Karpas-422 (cell line): ENCODE data around the gene LRP4. TPM values are rescaled to one million over a fixed set of nuclear protein-coding genes. Genes with fewer than 3 reads are reported as not detected.
"Not testable (repeated sequence)": the region's sequence is repeated elsewhere in the genome, so short reads cannot be mapped to it uniquely, and the experiment has no call there.

Experiments
- DNase-seq: peaks from one replicate; pipeline ENCODE4 v3.0.0-alpha.2; 2015
- H2AFZ ChIP-seq: fragments of 200-600 bp; sonication (generic); 2 replicates; pipeline ENCODE4 v1.6.1; 2014; ENCODE audit warnings: antibody characterized with exemption, low read length, mixed read lengths
- H3K27ac ChIP-seq: fragments of 200-600 bp; sonication (generic); 2 replicates; pipeline ENCODE4 v1.5.1; 2014; ENCODE audit warnings: mild to moderate bottlenecking, low read length, moderate library complexity
- H3K27me3 ChIP-seq: fragments of 200-600 bp; sonication (generic); 2 replicates; pipeline ENCODE4 v1.6.1; 2014; ENCODE audit warnings: low read length, mixed read lengths
- H3K36me3 ChIP-seq: fragments of 200-600 bp; sonication (generic); 2 replicates; pipeline ENCODE4 v1.6.1; 2014; ENCODE audit warnings: low read length, mixed read lengths; ENCODE audit not compliant: insufficient read depth
- H3K4me1 ChIP-seq: fragments of 200-600 bp; sonication (generic); 2 replicates; pipeline ENCODE4 v1.6.1; 2014; ENCODE audit warnings: mild to moderate bottlenecking, low read length, mixed read lengths
- H3K4me2 ChIP-seq: fragments of 200-600 bp; sonication (generic); 2 replicates; pipeline ENCODE4 v1.6.1; 2014; ENCODE audit warnings: low read length, low read depth, mild to moderate bottlenecking; ENCODE audit not compliant: poor library complexity, severe bottlenecking
- H3K4me3 ChIP-seq: fragments of 200-600 bp; sonication (generic); 2 replicates; pipeline ENCODE4 v1.5.1; 2014; ENCODE audit warnings: mild to moderate bottlenecking, antibody characterized with exemption, low read length, mixed read lengths
- H3K79me2 ChIP-seq: fragments of 200-600 bp; sonication (generic); 2 replicates; pipeline ENCODE4 v1.6.1; 2014; ENCODE audit warnings: mild to moderate bottlenecking, low read length, mixed read lengths
- H3K9ac ChIP-seq: fragments of 200-600 bp; sonication (generic); 2 replicates; pipeline ENCODE4 v1.6.0; 2014; ENCODE audit warnings: low read length
- H3K9me2 ChIP-seq: fragments of 200-600 bp; sonication (generic), shearing (Covaris generic); replicated peaks from 2 replicates; pipeline ENCODE4 v1.6.0; 2014; ENCODE audit warnings: mild to moderate bottlenecking, low read length, moderate library complexity; ENCODE audit not compliant: insufficient read depth
- H3K9me3 ChIP-seq: fragments of 300-700, 200-600 bp; sonication (generic); 2 replicates; pipeline ENCODE4 v1.6.1; 2014; ENCODE audit warnings: low read length, mixed read lengths
- H4K20me1 ChIP-seq: fragments of 200-600 bp; sonication (generic); 2 replicates; pipeline ENCODE4 v1.6.1; 2014; ENCODE audit warnings: mild to moderate bottlenecking, antibody characterized with exemption, low read length, low read depth; ENCODE audit not compliant: insufficient read depth
- total RNA-seq: library from RNA; depleted of rRNA; stranded (reverse); fragments of >200 nt; shearing (Covaris generic); gene quantifications from 2 replicates; pipeline ENCODE4 v1.2.3, GENCODE V29; 2014; ENCODE audit warnings: low replicate concordance; rRNA removed

LRP4 gene, protein sequence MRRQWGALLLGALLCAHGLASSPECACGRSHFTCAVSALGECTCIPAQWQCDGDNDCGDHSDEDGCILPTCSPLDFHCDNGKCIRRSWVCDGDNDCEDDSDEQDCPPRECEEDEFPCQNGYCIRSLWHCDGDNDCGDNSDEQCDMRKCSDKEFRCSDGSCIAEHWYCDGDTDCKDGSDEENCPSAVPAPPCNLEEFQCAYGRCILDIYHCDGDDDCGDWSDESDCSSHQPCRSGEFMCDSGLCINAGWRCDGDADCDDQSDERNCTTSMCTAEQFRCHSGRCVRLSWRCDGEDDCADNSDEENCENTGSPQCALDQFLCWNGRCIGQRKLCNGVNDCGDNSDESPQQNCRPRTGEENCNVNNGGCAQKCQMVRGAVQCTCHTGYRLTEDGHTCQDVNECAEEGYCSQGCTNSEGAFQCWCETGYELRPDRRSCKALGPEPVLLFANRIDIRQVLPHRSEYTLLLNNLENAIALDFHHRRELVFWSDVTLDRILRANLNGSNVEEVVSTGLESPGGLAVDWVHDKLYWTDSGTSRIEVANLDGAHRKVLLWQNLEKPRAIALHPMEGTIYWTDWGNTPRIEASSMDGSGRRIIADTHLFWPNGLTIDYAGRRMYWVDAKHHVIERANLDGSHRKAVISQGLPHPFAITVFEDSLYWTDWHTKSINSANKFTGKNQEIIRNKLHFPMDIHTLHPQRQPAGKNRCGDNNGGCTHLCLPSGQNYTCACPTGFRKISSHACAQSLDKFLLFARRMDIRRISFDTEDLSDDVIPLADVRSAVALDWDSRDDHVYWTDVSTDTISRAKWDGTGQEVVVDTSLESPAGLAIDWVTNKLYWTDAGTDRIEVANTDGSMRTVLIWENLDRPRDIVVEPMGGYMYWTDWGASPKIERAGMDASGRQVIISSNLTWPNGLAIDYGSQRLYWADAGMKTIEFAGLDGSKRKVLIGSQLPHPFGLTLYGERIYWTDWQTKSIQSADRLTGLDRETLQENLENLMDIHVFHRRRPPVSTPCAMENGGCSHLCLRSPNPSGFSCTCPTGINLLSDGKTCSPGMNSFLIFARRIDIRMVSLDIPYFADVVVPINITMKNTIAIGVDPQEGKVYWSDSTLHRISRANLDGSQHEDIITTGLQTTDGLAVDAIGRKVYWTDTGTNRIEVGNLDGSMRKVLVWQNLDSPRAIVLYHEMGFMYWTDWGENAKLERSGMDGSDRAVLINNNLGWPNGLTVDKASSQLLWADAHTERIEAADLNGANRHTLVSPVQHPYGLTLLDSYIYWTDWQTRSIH (N-terminal part only)
- total RNA-seq: 2.6 and 3.9 TPM in 2 replicates

DNA sequence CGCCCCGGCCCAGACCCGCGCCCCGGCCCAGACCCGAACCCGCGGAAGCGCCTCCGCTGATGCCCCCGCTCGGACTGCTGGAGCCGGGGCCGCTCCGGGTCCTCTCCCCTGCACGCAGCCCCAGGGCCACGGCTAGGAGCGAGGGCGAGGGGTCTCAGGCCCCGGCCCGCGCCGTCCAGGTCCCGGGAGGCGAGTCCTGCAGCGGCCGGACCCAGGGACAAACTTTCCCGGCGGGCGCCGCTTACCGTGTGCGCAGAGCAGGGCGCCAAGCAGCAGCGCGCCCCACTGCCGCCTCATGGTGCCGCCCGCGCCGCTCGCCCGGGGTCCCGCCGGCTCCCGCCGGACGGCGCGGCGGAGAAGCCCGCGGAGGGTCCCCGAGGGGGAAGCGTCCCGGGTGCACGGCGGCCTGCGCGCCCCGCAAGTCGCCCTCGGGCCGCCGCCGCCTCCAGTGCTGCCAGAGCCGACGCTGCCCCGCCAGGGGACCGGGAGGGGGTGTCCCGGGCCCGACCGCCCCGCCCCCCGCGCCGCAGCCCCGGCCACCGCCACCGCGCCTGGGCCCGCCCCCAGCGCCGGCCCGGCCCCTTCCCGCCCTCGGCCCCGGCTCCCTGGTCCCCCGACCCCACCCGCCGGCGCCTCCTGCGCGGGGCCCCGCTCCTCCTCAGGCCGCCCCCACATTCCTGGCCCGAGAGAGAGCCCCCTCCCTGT lies at the start of gene LRP4:
LRP4 (minus strand) TSS at position 468 of the 705 bp plus-strand sequence; CDS start at position 297, 171 bp downstream.
- no peaks in the 10 kb centered on the region for H3K27me3 ChIP-seq
- H3K27ac ChIP-seq: peak within 1 kb of the TSS; percentile 63
- 0 out of 2 replicates have a peak, but pooled peaks cover 3% of the 10 kb centered on the region for H4K20me1 ChIP-seq
- H3K4me3 ChIP-seq: peak within 1 kb of the TSS; percentile 68
- peak within 1 kb of the TSS; percentile 90 for H3K4me2 ChIP-seq
- DNase-seq: peak; percentile 70
- no peaks in the 10 kb centered on the region for H3K79me2 ChIP-seq
- H3K9ac ChIP-seq: peak within 1 kb of the TSS; percentile 71
- H3K9me2 ChIP-seq: no peaks in the 10 kb centered on the region
- H3K4me1 ChIP-seq: peaks cover 57% of the 10 kb centered on the region
- H3K36me3 ChIP-seq: no peaks in the 10 kb centered on the region
- no peaks in the 10 kb centered on the region for H3K9me3 ChIP-seq
- H2AFZ ChIP-seq: peak within 1 kb of the TSS; percentile 83

DNA sequence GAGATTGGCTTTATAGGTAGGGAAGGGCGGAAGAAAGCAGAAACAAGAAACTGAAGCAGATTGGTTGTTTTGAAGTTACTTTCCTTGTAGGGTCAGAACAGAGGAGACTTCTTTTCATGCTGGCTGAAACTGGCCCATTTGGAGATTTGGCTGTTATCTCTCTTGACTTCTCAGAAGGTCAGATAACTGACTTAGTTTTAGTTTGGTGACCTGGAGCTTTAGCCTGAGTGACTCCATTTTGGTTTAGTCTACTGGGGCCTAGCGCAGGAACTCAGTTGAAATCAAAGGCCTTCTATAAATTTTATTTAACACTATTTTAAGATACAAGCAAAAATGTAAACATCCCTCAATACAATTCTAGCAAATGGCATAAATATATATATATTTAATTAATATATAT lies 49.6 kb upstream of the LRP4 start:
- DNase-seq: no peak
- H3K4me2 ChIP-seq: no peak overlapping the region

DNA sequence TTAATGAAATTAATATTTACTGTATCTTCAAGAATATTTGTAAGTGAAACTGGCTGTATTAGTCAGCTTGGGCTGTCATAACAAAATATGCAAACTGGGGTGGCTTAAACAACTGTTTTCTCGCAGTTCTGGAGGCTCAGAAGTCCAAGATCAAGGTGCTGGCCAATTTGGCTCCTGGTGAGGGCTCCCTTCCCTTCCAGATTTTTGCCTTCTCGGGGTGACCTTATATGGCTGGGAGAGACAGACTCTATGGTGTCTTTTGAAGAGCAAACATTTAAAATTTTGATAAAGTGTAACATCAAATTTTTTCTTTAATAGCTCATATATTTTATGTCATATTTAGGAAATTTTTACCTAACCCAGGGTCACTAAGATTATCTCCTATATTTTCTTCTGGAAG lies 48.4 kb upstream of the LRP4 start:
- Histone ChIP-seq H3K4me1 (peaks cover 15% of the 10 kb centered on the region), H3K9ac (no peak overlapping the region), H2AFZ (no peak overlapping the region), H3K79me2 (peaks cover 82% of the 10 kb centered on the region), H3K27ac (peak overlapping the region; percentile 32), H3K4me3 (no peak overlapping the region), H3K9me3 (no peaks in the 10 kb centered on the region), H4K20me1 (no peaks in the 10 kb centered on the region), H3K4me2 (no peak overlapping the region), H3K9me2 (no peaks in the 10 kb centered on the region), H3K27me3 (no peaks in the 10 kb centered on the region), H3K36me3 (0 out of 2 replicates have a peak, but pooled peaks cover 4% of the 10 kb centered on the region)
- no peak for DNase-seq

More for the DNA sequence above, 49.6 kb upstream of the LRP4 start:
- peaks cover 82% of the 10 kb centered on the region for H3K79me2 ChIP-seq
- H3K27me3 ChIP-seq: no peaks in the 10 kb centered on the region
- H3K4me3 ChIP-seq: no peak overlapping the region
- 0 out of 2 replicates have a peak, but pooled peaks cover 4% of the 10 kb centered on the region for H3K36me3 ChIP-seq
- peaks cover 23% of the 10 kb centered on the region for H3K4me1 ChIP-seq
- H3K9me2 ChIP-seq: no peaks in the 10 kb centered on the region
- no peaks in the 10 kb centered on the region for H3K9me3 ChIP-seq
- no peak overlapping the region for H3K9ac ChIP-seq
- no peaks in the 10 kb centered on the region for H4K20me1 ChIP-seq
- no peak overlapping the region for H2AFZ ChIP-seq
- no peak overlapping the region for H3K27ac ChIP-seq

DNA sequence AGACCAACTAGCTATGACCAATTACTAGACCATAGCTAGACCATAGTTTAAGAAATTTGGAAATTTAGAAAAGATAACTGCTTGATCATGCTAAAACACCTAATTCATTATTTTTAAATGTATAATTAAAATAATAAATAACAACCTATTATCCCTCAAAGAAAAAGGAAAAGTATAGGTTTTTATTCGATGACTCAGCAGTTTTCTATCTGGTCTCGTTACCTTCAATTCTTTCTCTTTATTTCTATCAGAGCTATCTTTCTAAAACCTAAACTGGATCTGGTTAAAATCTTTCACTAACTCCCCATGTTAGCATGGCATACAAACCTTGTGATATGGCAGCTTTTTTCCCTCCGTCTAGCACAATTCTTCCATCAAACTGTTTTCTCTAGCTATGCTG lies 45.5 kb upstream of the LRP4 start:
- Histone ChIP-seq H3K9ac (no peak overlapping the region), H3K4me2 (no peak overlapping the region), H3K79me2 (peaks cover 88% of the 10 kb centered on the region), H3K27me3 (no peaks in the 10 kb centered on the region), H3K9me3 (no peaks in the 10 kb centered on the region; the same call in 1 of the 2 replicates), H3K9me2 (no peaks in the 10 kb centered on the region), H4K20me1 (no peaks in the 10 kb centered on the region), H3K4me1 (peaks cover 8% of the 10 kb centered on the region), H3K27ac (no peak overlapping the region), H3K36me3 (peaks cover 29% of the 10 kb centered on the region), H2AFZ (no peak overlapping the region), H3K4me3 (no peak overlapping the region)
- no peak for DNase-seq

DNA sequence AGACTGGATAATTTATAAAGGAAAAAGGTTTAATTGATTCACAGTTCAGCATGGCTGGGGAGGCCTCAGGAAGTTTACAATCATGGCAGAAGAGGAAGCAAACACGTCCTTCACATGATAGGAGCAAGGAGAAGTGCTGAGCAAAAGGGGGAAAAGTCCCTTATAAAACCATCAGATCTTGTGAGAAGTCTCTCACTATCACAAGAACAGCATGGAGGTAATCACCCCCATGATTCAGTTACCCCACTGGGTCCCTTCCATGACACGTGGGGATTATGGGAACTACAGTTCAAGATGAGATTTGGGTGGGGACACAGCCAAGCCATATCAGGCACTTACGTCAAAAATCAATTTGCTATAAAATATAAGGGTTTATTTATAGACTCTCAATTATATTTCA lies 43.5 kb upstream of the LRP4 start:
- H4K20me1 ChIP-seq, H2AFZ ChIP-seq, H3K27me3 ChIP-seq, H3K4me2 ChIP-seq, H3K27ac ChIP-seq, H3K9me2 ChIP-seq, H3K9me3 ChIP-seq, H3K4me3 ChIP-seq, DNase-seq, H3K4me1 ChIP-seq, H3K9ac ChIP-seq: not testable (repeated sequence)
- peaks cover 39% of the 10 kb centered on the region for H3K36me3 ChIP-seq
- peaks cover 89% of the 10 kb centered on the region for H3K79me2 ChIP-seq

DNA sequence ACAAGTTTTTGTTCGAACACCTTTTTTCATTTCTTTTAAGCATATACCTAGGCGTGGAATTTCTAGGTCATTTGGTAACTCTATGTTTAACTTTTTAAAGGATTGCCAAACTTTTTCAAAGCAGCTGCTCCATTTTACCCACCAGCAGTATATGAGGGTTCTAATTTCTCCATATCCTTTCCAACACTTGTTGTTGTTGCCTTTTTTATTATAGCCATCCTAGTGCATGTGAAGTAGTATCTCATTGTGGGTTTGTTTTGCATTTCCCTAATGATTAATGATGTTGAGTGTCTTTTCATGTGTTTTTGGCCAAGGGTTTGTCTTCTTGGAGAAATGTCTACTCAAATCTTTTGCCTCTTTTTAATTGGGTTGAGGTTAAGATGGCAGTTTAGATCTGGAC lies 42.7 kb upstream of the LRP4 start:
- no peak overlapping the region for H3K4me2 ChIP-seq
- no peaks in the 10 kb centered on the region for H3K27me3 ChIP-seq
- no peak overlapping the region for H3K4me3 ChIP-seq
- H3K9me3 ChIP-seq: peaks cover 9% of the 10 kb centered on the region
- DNase-seq: no peak
- peaks cover 81% of the 10 kb centered on the region for H3K79me2 ChIP-seq
- H3K27ac ChIP-seq: no peak overlapping the region
- H2AFZ ChIP-seq: no peak overlapping the region
- peaks cover 39% of the 10 kb centered on the region for H3K36me3 ChIP-seq
- no peaks in the 10 kb centered on the region for H4K20me1 ChIP-seq
- H3K9ac ChIP-seq: no peak overlapping the region
- no peaks in the 10 kb centered on the region for H3K9me2 ChIP-seq
- H3K4me1 ChIP-seq: no peaks in the 10 kb centered on the region

DNA sequence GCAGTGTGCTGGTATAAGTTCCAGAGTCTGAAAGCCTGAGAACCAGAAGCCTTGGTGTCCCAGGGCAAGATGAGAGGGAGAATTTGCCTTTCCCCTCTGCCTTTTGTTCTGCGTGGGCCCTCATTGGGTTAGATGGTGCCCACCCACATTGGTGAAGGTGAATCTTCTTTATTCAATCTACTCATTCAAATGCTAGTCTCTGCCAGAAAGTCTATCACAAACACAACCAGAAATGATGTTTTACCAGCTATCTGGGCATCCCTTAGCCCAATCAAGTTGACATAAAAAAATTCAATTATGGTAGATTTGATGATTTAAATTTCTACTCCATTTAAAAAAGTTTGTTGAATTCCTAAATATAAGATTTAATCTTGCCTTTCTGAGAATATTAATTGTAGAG lies 40.4 kb upstream of the LRP4 start:
- DNase-seq: no peak
- no peak overlapping the region for H3K27ac ChIP-seq
- no peaks in the 10 kb centered on the region for H3K27me3 ChIP-seq
- H3K9me3 ChIP-seq: peaks cover 9% of the 10 kb centered on the region
- H3K79me2 ChIP-seq: peaks cover 69% of the 10 kb centered on the region
- peaks cover 35% of the 10 kb centered on the region for H3K36me3 ChIP-seq
- H3K4me3 ChIP-seq: no peak overlapping the region; the same call in 1 of the 2 replicates
- no peaks in the 10 kb centered on the region for H4K20me1 ChIP-seq
- no peak overlapping the region for H2AFZ ChIP-seq
- H3K4me1 ChIP-seq: no peaks in the 10 kb centered on the region
- no peak overlapping the region for H3K9ac ChIP-seq
- H3K9me2 ChIP-seq: no peaks in the 10 kb centered on the region
- H3K4me2 ChIP-seq: no peak overlapping the region
